ENCODE data around the gene VASH1. TPM values are rescaled to one million over a fixed set of nuclear protein-coding genes. Genes with fewer than 3 reads are reported as not detected.

The VASH1 gene
- total RNA-seq, 1 donor, result 4.4 TPM

DNA sequence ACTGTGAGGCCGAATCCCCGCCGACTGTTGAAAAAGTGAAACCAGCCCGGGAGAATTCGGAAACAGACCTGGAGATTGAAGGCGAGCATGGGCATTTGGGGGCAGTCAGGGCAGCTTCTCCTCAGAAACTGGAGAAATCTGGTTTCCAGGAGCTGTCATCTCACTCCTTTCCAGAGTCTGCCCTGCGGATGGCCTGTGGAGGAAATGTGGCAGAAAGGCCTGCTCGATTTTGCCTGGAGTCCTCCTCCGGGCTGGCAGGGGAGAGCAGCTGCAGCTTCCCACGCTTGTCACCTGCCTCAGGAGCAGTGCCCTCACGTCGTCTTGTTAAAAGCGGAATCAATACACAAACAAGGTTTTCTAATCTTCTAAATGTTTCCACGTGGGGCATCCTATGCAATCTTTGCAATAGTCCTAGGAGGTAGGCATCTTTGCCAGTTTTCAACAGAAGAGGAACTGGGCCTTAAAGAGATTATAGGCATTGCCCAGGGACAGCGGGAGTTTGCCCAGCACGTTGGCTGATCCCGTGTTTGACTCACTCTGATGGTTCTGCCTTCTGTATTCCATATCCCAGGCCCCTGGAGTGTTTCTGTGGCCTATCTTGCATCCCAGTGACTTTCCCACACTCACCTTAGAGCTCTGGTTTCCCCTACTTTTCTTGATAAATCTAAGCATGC lies 67.2 kb downstream of the VASH1 start:
- TF ChIP-seq, protein P1, sequence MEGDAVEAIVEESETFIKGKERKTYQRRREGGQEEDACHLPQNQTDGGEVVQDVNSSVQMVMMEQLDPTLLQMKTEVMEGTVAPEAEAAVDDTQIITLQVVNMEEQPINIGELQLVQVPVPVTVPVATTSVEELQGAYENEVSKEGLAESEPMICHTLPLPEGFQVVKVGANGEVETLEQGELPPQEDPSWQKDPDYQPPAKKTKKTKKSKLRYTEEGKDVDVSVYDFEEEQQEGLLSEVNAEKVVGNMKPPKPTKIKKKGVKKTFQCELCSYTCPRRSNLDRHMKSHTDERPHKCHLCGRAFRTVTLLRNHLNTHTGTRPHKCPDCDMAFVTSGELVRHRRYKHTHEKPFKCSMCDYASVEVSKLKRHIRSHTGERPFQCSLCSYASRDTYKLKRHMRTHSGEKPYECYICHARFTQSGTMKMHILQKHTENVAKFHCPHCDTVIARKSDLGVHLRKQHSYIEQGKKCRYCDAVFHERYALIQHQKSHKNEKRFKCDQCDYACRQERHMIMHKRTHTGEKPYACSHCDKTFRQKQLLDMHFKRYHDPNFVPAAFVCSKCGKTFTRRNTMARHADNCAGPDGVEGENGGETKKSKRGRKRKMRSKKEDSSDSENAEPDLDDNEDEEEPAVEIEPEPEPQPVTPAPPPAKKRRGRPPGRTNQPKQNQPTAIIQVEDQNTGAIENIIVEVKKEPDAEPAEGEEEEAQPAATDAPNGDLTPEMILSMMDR (IDR thresholded peaks at IDR 0.05; ENCODE audit: insufficient read depth, low read length), result no peak
- DNase-seq (ENCODE audit: low read depth), result no peak
- peak overlapping the region; percentile 53 for H3K4me3 ChIP-seq (ENCODE audit: low read depth, low read length)

DNA sequence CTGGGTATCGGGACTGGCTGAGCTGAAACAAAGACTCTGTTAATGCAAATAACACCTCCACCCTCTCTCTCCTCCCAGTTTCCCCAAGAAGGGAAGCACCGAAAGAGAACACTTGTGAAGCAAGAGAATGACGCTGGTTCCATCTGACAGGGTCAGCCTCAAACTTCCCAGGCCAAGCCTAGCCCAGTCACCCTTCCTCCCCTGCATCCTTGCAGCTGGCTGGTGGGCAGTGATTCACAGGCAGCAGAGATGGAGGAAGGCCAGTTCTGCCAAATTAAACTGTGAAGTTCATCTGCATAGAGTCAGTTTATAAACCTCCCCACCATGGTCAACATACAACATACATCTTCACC lies 67.7 kb downstream of the VASH1 start:
- H3K4me3 ChIP-seq (ENCODE audit: low read depth, low read length), result no peak overlapping the region
- TF ChIP-seq, protein P1 (IDR thresholded peaks at IDR 0.05; ENCODE audit: insufficient read depth, low read length), result no peak
- DNase-seq (ENCODE audit: low read depth), result no peak

DNA sequence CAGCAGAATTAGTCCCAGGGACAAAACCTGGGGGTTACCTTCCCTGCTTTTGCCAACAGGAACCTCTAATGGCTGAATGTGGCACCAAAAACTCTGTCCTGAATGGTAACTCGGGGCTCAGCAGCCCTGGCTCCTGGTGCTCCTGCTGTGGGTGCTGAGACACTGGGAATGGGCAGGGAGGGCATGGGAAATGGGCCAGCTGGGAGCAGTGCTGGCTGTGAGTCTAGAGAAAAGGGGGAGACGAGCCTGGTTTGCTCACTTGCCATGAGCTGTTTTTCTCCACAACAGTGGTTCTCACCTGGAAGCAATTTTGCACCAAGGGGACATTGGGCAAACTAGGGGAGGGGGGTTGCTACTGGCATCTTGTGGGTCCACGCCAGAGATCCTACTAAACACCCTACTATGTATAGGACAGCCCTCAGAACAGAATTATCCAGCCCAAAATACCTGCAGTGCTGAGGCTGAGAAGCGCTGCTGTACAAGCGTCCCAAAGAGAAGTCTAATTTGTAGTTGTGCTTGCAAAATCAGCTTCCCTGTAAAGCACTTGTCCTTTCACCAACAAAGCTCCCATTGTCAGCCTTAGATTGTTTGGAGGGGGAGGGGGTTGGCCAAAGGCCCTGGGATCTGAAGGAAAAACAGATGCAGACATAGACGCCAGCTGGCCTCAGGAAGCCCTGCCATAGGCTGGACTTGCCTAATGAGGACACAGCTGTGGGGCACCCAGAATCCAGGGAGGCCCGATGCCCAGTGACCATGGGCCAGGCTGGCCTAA lies 68.6 kb downstream of the VASH1 start:
- DNase-seq (ENCODE audit: low read depth), result no peak
- no peak overlapping the region for H3K4me3 ChIP-seq (ENCODE audit: low read depth, low read length)
- TF ChIP-seq, protein P1 (IDR thresholded peaks at IDR 0.05; ENCODE audit: insufficient read depth, low read length), result no peak

DNA sequence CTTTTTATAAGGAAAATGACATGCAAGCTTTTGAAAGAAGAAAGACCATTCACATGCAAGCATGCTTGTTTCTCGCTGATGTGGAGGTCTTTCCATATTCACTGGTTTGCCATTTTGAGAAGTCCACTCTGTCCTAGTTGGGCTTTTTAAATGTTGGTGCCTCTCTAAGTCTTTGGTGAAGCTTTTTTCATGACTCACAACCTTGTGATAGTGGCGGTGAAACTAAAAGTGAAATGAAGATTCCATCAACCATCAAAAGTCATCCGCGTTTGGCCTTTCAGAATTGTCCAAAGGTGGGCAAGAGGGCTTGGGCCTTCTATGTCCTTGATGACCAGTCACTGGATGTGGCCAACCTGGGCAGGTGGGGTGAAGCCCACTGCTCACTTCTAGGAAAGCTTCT lies 69.3 kb downstream of the VASH1 start:
- no peak overlapping the region for H3K4me3 ChIP-seq (ENCODE audit: low read depth, low read length)
- TF ChIP-seq, protein P1 (IDR thresholded peaks at IDR 0.05; ENCODE audit: insufficient read depth, low read length), result no peak
- no peak for DNase-seq (ENCODE audit: low read depth)

DNA sequence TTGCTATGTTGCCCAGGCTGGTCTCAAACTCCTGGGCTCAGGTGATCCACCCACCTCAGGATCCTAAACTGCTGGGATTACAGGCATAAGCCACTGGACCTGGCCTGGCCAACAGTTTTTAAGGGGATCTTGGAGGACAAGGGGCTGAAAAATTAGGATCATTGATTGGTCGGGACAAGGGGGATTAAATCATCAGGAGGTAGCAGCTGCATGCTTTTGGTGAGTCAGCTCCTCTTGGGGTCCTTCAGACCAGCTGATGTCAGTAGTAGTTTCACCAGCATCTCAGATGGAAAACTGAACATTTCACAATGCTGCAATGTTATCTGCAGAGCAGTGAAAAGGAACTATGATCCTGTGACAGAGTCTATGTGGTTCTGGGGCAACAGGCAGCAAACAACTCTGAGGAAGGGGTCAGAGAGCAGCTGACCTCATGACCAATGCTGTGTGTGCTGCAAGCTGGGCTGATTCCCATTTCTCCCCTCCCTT lies 71.3 kb downstream of the VASH1 start:
- DNase-seq (ENCODE audit: low read depth), result no peak
- no peak overlapping the region for H3K4me3 ChIP-seq (ENCODE audit: low read depth, low read length)
- TF ChIP-seq, protein P1 (IDR thresholded peaks at IDR 0.05; ENCODE audit: insufficient read depth, low read length), result no peak

Other genes with a start within 250 kb of the VASH1 start
- gene ANGEL1, start 51.4 kb downstream of the VASH1 start, total RNA-seq (ENCODE audit: low replicate concordance), result 5.8 and 6.7 TPM in 2 replicates
- gene LRRC74A, start 64.9 kb downstream of the VASH1 start, total RNA-seq (ENCODE audit: low replicate concordance), result not detected in 2 replicates

Measured in fibroblast of the aortic adventitia (primary cell).